ENCODE data around the gene KCNG2. TPM values are rescaled to one million over a fixed set of nuclear protein-coding genes. Genes with fewer than 3 reads are reported as not detected.
A peak's percentile ranks its signal among the peaks of the same experiment; 100 is the strongest.

The KCNG2 gene
- total and polyA plus RNA-seq, 2 of the 8 experiments (the other 6 are each of a cell fraction or from before 2014, with no cell fraction given), result 0.19 to 0.74 TPM

- no peaks in the 10 kb centered on the region for H3K79me2 ChIP-seq (ENCODE audit: control insufficient read depth in 1 of 2, insufficient read depth in 2 of 2, low read length in 2 of 2)
- H4K91ac ChIP-seq (replicated peaks; ENCODE audit: insufficient read length, low read length), result peak overlapping the region; percentile 80
- no peak overlapping the region for H3K27ac ChIP-seq (ENCODE audit: low read depth, low read length)
- H3K9me3 ChIP-seq (ENCODE audit: insufficient read depth in 2 of 2, low read depth in 1 of 2, low read length in 1 of 2), result no peaks in the 10 kb centered on the region
- H3K79me1 ChIP-seq (ENCODE audit: low read depth, low read length), result 0 out of 2 replicates have a peak, but pooled peaks cover 6% of the 10 kb centered on the region
- no peak overlapping the region for H3K56ac ChIP-seq (replicated peaks; ENCODE audit: insufficient read length, low read depth, low read length)
- FAIRE-seq (no peak), DNase-seq (ENCODE audit: low read depth in 1 of 2, low spot score in 2 of 2) (no peak)
- H3K4me3 ChIP-seq (ENCODE audit: extremely low read depth in 1 of 4, insufficient read depth in 2 of 4, low read depth in 3 of 4, low read length in 4 of 4), result peak overlapping the region; percentile 10 to 44 (median 16); a peak in 5 of 8 replicates
- H2BK120ac ChIP-seq (replicated peaks; ENCODE audit: low read depth, low read length), result no peak overlapping the region
- H3K27me3 ChIP-seq (replicated peaks in 1 of 4; ENCODE audit: control insufficient read depth in 3 of 4, extremely low read depth in 1 of 4, insufficient read depth in 3 of 4, low read length in 3 of 4), result no peaks in the 10 kb centered on the region
- H3K23ac ChIP-seq (ENCODE audit: insufficient read length), result no peak overlapping the region
- POLR2A ChIA-PET (ENCODE audit: partially characterized antibody), result interaction anchor here (0.9 to 1.3 kb wide), 2 partner anchors 40 to 55 kb away, joined by 3 to 4 read pairs; partner anchors contain the start of gene SLC66A2
- peaks cover 10% of the 10 kb centered on the region; the same call in 1 of the 2 replicates for H3K23me2 ChIP-seq (ENCODE audit: low read depth, low read length)
- H3K4me2 ChIP-seq (ENCODE audit: insufficient read depth in 1 of 2, low read depth in 2 of 2, low read length in 2 of 2), result peak overlapping the region; percentile 59 to 62
- H3K9ac ChIP-seq (replicated peaks in 1 of 4; ENCODE audit: extremely low read depth in 1 of 4, low read depth in 3 of 4, low read length in 3 of 4), result no peak overlapping the region
- peaks cover 0 to 12% (median 6%) of the 10 kb centered on the region in 4 experiments; a peak in 5 of 7 replicates for H3K4me1 ChIP-seq (replicated peaks in 1 of 4; ENCODE audit: control insufficient read depth in 3 of 4, insufficient read depth in 4 of 4, low read length in 3 of 4)
- no peak overlapping the region for H4K5ac ChIP-seq (ENCODE audit: insufficient read length, low read depth, low read length)
- H2BK15ac ChIP-seq (ENCODE audit: low read length), result peak overlapping the region; percentile 61; the same call in 1 of the 2 replicates
- no peak overlapping the region for H2AK5ac ChIP-seq (ENCODE audit: low read depth, low read length)
- peaks cover 2 to 4% of the 10 kb centered on the region in 2 experiments for H4K20me1 ChIP-seq (replicated peaks in 1 of 2; ENCODE audit: control insufficient read depth in 1 of 2, insufficient read depth in 2 of 2, low read length in 2 of 2)
- 0 out of 2 replicates have a peak overlapping the region, but pooled peaks have one; percentile 39 for H2BK12ac ChIP-seq (ENCODE audit: low read depth, low read length)
- H3K4ac ChIP-seq (replicated peaks; ENCODE audit: insufficient read length, low read depth, low read length), result no peak overlapping the region
- no peak overlapping the region for H2AFZ ChIP-seq (ENCODE audit: low read length)
- H2BK5ac ChIP-seq (ENCODE audit: low read depth, low read length), result peak overlapping the region; percentile 35; the same call in 1 of the 2 replicates
- H2BK20ac ChIP-seq (ENCODE audit: low read length), result no peak overlapping the region
- H3K18ac ChIP-seq (ENCODE audit: extremely low read depth, low read length), result no peak overlapping the region
- H4K8ac ChIP-seq (ENCODE audit: extremely low read depth, insufficient read depth, low read length), result peak overlapping the region; percentile 84
- no peak overlapping the region for H3K14ac ChIP-seq (ENCODE audit: insufficient read length)
- CTCF ChIA-PET (ENCODE audit: partially characterized antibody), result interaction anchor here (1.5 to 1.6 kb wide), 2 partner anchors 50 to 270 kb away, joined by 3 read pairs; no protein-coding TSS in a partner anchor
- WGBS, 2 experiments (ENCODE audit: extremely low coverage in 1 of 2, insufficient coverage in 1 of 2, insufficient read length in 1 of 2, insufficient replicate concordance in 2 of 2, low coverage in 1 of 2, low lambda C conversion rate in 2 of 2, missing lambda C conversion rate in 1 of 2), result 59% methylated on average over 21 of the region's 29 CpGs; no CpG with 5 or more reads in 1 of the 2 experiments
- no peaks in the 10 kb centered on the region for H3K36me3 ChIP-seq (ENCODE audit: control insufficient read depth in 2 of 4, insufficient read depth in 4 of 4, low read length in 3 of 4)
- peak; percentile 67 for TF ChIP-seq MAX (IDR thresholded peaks at IDR 0.05)
- no peak for TF ChIP-seq EZH2 (IDR thresholded peaks at IDR 0.05; ENCODE audit: low read depth, low read length, severe bottlenecking)
- TF ChIP-seq RBBP5 (IDR thresholded peaks at IDR 0.05; ENCODE audit: borderline replicate concordance, low read depth, low read length), result peak; percentile 13; the same call in 1 of the 2 replicates
- peak; percentile 70 for TF ChIP-seq TEAD4 (IDR thresholded peaks at IDR 0.05; ENCODE audit: low read depth, low read length)
- TF ChIP-seq SUZ12 (IDR thresholded peaks at IDR 0.05; ENCODE audit: low read length), result 0 out of 2 replicates have a peak, but pooled peaks have one; percentile 30
- no peak for TF ChIP-seq SIX5 (IDR thresholded peaks at IDR 0.05; ENCODE audit: low read depth, low read length)
- TF ChIP-seq KDM4A (IDR thresholded peaks at IDR 0.05; ENCODE audit: low read depth, low read length, severe bottlenecking), result peak; percentile 20
- 0 out of 2 replicates have a peak, but pooled peaks have one; percentile 51 for TF ChIP-seq YY1 (IDR thresholded peaks at IDR 0.05; ENCODE audit: low read depth, low read length)
Observed at GRCh38 chr18:79911344-79912270, 113.9 kb downstream of the KCNG2 start.

Measured in H1 (cell line).